AG04450 (cell line): ENCODE results near the gene FAM168A. TPM values are rescaled to one million over a fixed set of nuclear protein-coding genes. Genes with fewer than 3 reads are reported as not detected.
A peak's percentile ranks its signal among the peaks of the same experiment; 100 is the strongest.

ENCODE experiments used
- CTCF ChIA-PET: fragments of 300-600, 350-600 bp; formaldehyde crosslinking; extraction: SDS; loops from one replicate; lab custom pipeline; 2022; ENCODE audit warnings: antibody characterized with exemption, inconsistent platforms; lab: Charles Lee
- POLR2A ChIA-PET: fragments of 350-600 bp; formaldehyde crosslinking; extraction: SDS; loops from one replicate; lab custom pipeline; 2021; ENCODE audit warnings: antibody characterized with exemption, inconsistent platforms; lab: Yijun Ruan, JAX
- DNase-seq: peaks from one replicate; pipeline ENCODE4 v3.0.0-alpha.2; 2011; ENCODE audit warnings: low read depth, low spot score
- H3K27ac ChIP-seq: one replicate; pipeline ENCODE4 v1.5.1; 2012; ENCODE audit warnings: low read depth, low read length, control low read depth
- H3K27me3 ChIP-seq: one replicate; pipeline ENCODE4 v1.6.0; 2012; ENCODE audit warnings: low read length; ENCODE audit not compliant: control insufficient read depth, insufficient read depth
- H3K4me3 ChIP-seq: 2 replicates; pipeline ENCODE4 v1.5.1; 2011; ENCODE audit warnings: mild to moderate bottlenecking, low read depth, low read length, control low read depth
- H3K9me3 ChIP-seq: 2 replicates; pipeline ENCODE4 v1.5.1; 2012; ENCODE audit warnings: low read length; ENCODE audit not compliant: control insufficient read depth, insufficient read depth
- CTCF ChIP-seq: IDR thresholded peaks from 2 replicates; pipeline ENCODE4 v1.5.1; 2011; ENCODE audit warnings: low read depth, low read length, control low read depth, inconsistent platforms
- polyA plus RNA-seq: library from polyadenylated mRNA; depleted of rRNA; stranded (reverse); fragments of >200 nt; gene quantifications from 2 replicates; pipeline ENCODE4 v1.2.3, GENCODE V29; 2011

The FAM168A gene
- polyA plus RNA-seq, 1 experiment: 21.3 TPM

GRCh38 chr11:73622926-73623593 is 25.1 kb upstream of the FAM168A start:
- ChIA-PET CTCF (interaction anchor here (0.6 to 6.6 kb wide), 3 partner anchors 24 to 110 kb away, joined by 3 to 125 read pairs (median 5); partner anchors contain the start of gene PLEKHB1), POLR2A (no interaction called here)
- TF ChIP-seq CTCF: no peak
- no peak for DNase-seq
- no peaks in the 10 kb centered on the region for H3K9me3 ChIP-seq
- no peak overlapping the region for H3K27ac ChIP-seq
- no peak overlapping the region for H3K4me3 ChIP-seq
- peaks cover 23% of the 10 kb centered on the region for H3K27me3 ChIP-seq

- TF ChIP-seq CTCF: no peak
- peaks cover 2% of the 10 kb centered on the region for H3K27me3 ChIP-seq
- H3K9me3 ChIP-seq: no peaks in the 10 kb centered on the region
- H3K4me3 ChIP-seq: no peak overlapping the region
- H3K27ac ChIP-seq: no peak overlapping the region
- CTCF ChIA-PET: interaction anchor here (1.1 to 2.9 kb wide), 2 partner anchors 11 to 264 kb away, joined by 3 to 23 read pairs; no protein-coding TSS in a partner anchor
- POLR2A ChIA-PET: no interaction called here
- DNase-seq: no peak
These were observed 16.7 kb upstream of the FAM168A start for GRCh38 chr11:73614591-73614990.

GRCh38 chr11:73612601-73613140 is 14.8 kb upstream of the FAM168A start:
- peaks cover 2% of the 10 kb centered on the region for H3K27me3 ChIP-seq
- ChIA-PET POLR2A (no interaction called here), CTCF (interaction anchor here (1.4 to 2.9 kb wide), 2 partner anchors 13 to 262 kb away, joined by 3 to 23 read pairs; no protein-coding TSS in a partner anchor)
- H3K9me3 ChIP-seq: no peaks in the 10 kb centered on the region
- H3K27ac ChIP-seq: no peak overlapping the region
- no peak overlapping the region for H3K4me3 ChIP-seq
- no peak for TF ChIP-seq CTCF
- no peak for DNase-seq

GRCh38 chr11:73598719-73599379 is 937 bp upstream of the FAM168A start:
- peak overlapping the region; percentile 43 for H3K27ac ChIP-seq
- no peaks in the 10 kb centered on the region for H3K9me3 ChIP-seq
- no peaks in the 10 kb centered on the region for H3K27me3 ChIP-seq
- H3K4me3 ChIP-seq: peak overlapping the region; percentile 80
- no peak for DNase-seq
- ChIA-PET POLR2A (interaction anchor here (0.7 to 1.3 kb wide), 2 partner anchors 48 to 108 kb away, joined by 3 read pairs; no protein-coding TSS in a partner anchor), CTCF (interaction anchor here (0.8 to 2.7 kb wide), 4 partner anchors 27 to 196 kb away, joined by 3 to 11 read pairs (median 3); no protein-coding TSS in a partner anchor)
- TF ChIP-seq CTCF: no peak
